Stimulated activated naive CD4-positive, alpha-beta T cell (primary cell): ENCODE results near the gene ADRA2B.

Experiments used
- DNase-seq, 6 experiments: peaks; one replicate each; lab custom pipeline; 2025; lab: John Stamatoyannopoulos, UW

Gene ADRA2B

GRCh38 chr2:96118698-96119388 is 2.5 kb upstream of the ADRA2B start:
- no peak for DNase-seq

- DNase-seq = no peak
Observed at GRCh38 chr2:96117701-96118588, 1.6 kb upstream of the ADRA2B start.

- peak; percentile 27 to 84 (median 57) for DNase-seq
Observed at GRCh38 chr2:96116879-96117533, 635 bp upstream of the ADRA2B start.

- DNase-seq = no peak
Observed at GRCh38 chr2:96115631-96116423, 544 bp downstream of the ADRA2B start.

- DNase-seq = no peak
Observed at GRCh38 chr2:96114903-96115581, 1.3 kb downstream of the ADRA2B start.

GRCh38 chr2:96114546-96114902 is 1.8 kb downstream of the ADRA2B start:
- no peak for DNase-seq

- DNase-seq = no peak
Observed at GRCh38 chr2:96113951-96114350, 2.4 kb downstream of the ADRA2B start.

- DNase-seq = no peak
Observed at GRCh38 chr2:96113367-96113677, 3.0 kb downstream of the ADRA2B start.

GRCh38 chr2:96112501-96113366 is 3.6 kb downstream of the ADRA2B start:
- no peak for DNase-seq

- DNase-seq = no peak
Observed at GRCh38 chr2:96111823-96112500, 4.4 kb downstream of the ADRA2B start.

- DNase-seq = no peak
Observed at GRCh38 chr2:96111257-96111640, 5.1 kb downstream of the ADRA2B start.

GRCh38 chr2:96110621-96111256 is 5.6 kb downstream of the ADRA2B start:
- DNase-seq = no peak

- no peak for DNase-seq
Observed at GRCh38 chr2:96109931-96110511, 6.3 kb downstream of the ADRA2B start.

GRCh38 chr2:96109361-96109680 is 7.0 kb downstream of the ADRA2B start:
- no peak for DNase-seq

GRCh38 chr2:96108541-96109360 is 7.6 kb downstream of the ADRA2B start:
- no peak for DNase-seq

GRCh38 chr2:96108151-96108540 is 8.2 kb downstream of the ADRA2B start:
- DNase-seq = no peak

- no peak for DNase-seq
Observed at GRCh38 chr2:96107708-96108065, 8.7 kb downstream of the ADRA2B start.

GRCh38 chr2:96106991-96107707 is 9.2 kb downstream of the ADRA2B start:
- DNase-seq = no peak
